OCI-LY7 (cell line): ENCODE measurements around the gene ZNF609. TPM values are rescaled to one million over a fixed set of nuclear protein-coding genes. Genes with fewer than 3 reads are reported as not detected.

ENCODE experiments used
- BruUV-seq: library from RNA; stranded (reverse); fragments of 400-500 nt; replicated peaks from 2 replicates; lab custom pipeline; 2021; lab: Mats Ljungman, UMichigan
- CTCF ChIA-PET: fragments of 300-600 bp; sonication (Branson Sonifier 250); formaldehyde crosslinking; loops from one replicate; lab custom pipeline; 2022; ENCODE audit warnings: antibody characterized with exemption; ENCODE audit not compliant: unreplicated experiment; lab: Charles Lee
- POLR2A ChIA-PET: fragments of 300-600 bp; sonication (Branson Sonifier 250); formaldehyde crosslinking; loops from one replicate; lab custom pipeline; 2022; ENCODE audit warnings: antibody characterized with exemption; lab: Charles Lee
- DNase-seq: peaks from one replicate; pipeline ENCODE4 v3.0.0-alpha.2; 2015; ENCODE audit warnings: low spot score
- H2AFZ ChIP-seq: fragments of 200-600 bp; sonication (generic), shearing (Covaris generic); 2 replicates; pipeline ENCODE4 v1.6.1; 2014; ENCODE audit warnings: mild to moderate bottlenecking, antibody characterized with exemption, low read length, moderate library complexity
- H3K27ac ChIP-seq: fragments of 200-600 bp; sonication (generic); 2 replicates; pipeline ENCODE4 v1.5.1; 2014; ENCODE audit warnings: mixed run types, low read depth, mild to moderate bottlenecking, moderate library complexity, low read length, inconsistent platforms; ENCODE audit not compliant: poor library complexity, severe bottlenecking
- H3K36me3 ChIP-seq: fragments of 200-600 bp; sonication (generic); 2 replicates; pipeline ENCODE4 v1.6.1; 2014; ENCODE audit warnings: mild to moderate bottlenecking, antibody characterized with exemption, low read length, moderate library complexity, mixed read lengths; ENCODE audit not compliant: insufficient read depth
- H3K4me1 ChIP-seq: fragments of 200-600 bp; sonication (generic); 2 replicates; pipeline ENCODE4 v1.5.1; 2014; ENCODE audit warnings: mild to moderate bottlenecking, low read length; ENCODE audit not compliant: insufficient read depth, poor library complexity, severe bottlenecking
- H3K4me2 ChIP-seq: fragments of 200-600 bp; sonication (generic); 2 replicates; pipeline ENCODE4 v1.6.1; 2014; ENCODE audit warnings: mild to moderate bottlenecking, low read length
- H3K4me3 ChIP-seq: fragments of 200-600 bp; sonication (generic); 2 replicates; pipeline ENCODE4 v1.5.1; 2014; ENCODE audit warnings: mild to moderate bottlenecking, low read depth, low read length; ENCODE audit not compliant: poor library complexity, severe bottlenecking
- H3K79me2 ChIP-seq: fragments of 200-600 bp; sonication (generic); 2 replicates; pipeline ENCODE4 v1.6.1; 2016; ENCODE audit warnings: low read depth, mild to moderate bottlenecking, low read length, moderate library complexity, mixed read lengths; ENCODE audit not compliant: insufficient read depth
- H3K9me2 ChIP-seq: fragments of 200-600 bp; sonication (generic); 2 replicates; pipeline ENCODE4 v1.6.1; 2016; ENCODE audit warnings: mild to moderate bottlenecking, low read length, mixed read lengths; ENCODE audit not compliant: insufficient read depth
- H3K9me3 ChIP-seq: fragments of 200-600 bp; sonication (generic); 2 replicates; pipeline ENCODE4 v1.6.1; 2014; ENCODE audit warnings: mild to moderate bottlenecking, mixed run types, low read length, mixed read lengths
- H4K20me1 ChIP-seq: fragments of 200-600 bp; sonication (generic); 2 replicates; pipeline ENCODE4 v1.6.1; 2014; ENCODE audit warnings: mild to moderate bottlenecking, antibody characterized with exemption, low read length, moderate library complexity, mixed read lengths; ENCODE audit not compliant: insufficient read depth
- EZH2phosphoT487 ChIP-seq: fragments of 200-600 bp; sonication (generic); IDR thresholded peaks from 2 replicates; pipeline ENCODE4 v1.6.1; 2018; ENCODE audit warnings: low read depth, borderline replicate concordance, mild to moderate bottlenecking, mixed run types, antibody characterized with exemption, low read length, moderate library complexity, mixed read lengths
- intact Hi-C: fragments of 100-400 bp; cut with micrococcal nuclease; formaldehyde crosslinking; loops from one replicate; pipeline ENCODE4 v1.10.0; 2022; ENCODE audit not compliant: unreplicated experiment
- total RNA-seq, 2 experiments: library from RNA; depleted of rRNA in 1 of 2; stranded (reverse); fragments of >200 nt in 1 of 2; shearing (Covaris generic) in 1 of 2; gene quantifications; 2 replicates each; pipeline ENCODE4 v1.2.3, GENCODE V29; 2014 to 2022
- TF ChIP-seq, protein P1 (sequence below): fragments of 200-600 bp; sonication (generic); conservative IDR thresholded peaks from 2 replicates; pipeline ENCODE4 v1.5.1; 2014; ENCODE audit warnings: mild to moderate bottlenecking, antibody characterized with exemption, low read length, moderate library complexity, mixed read lengths

The ZNF609 gene
- total RNA-seq, 2 experiments from 2014 or later, result 17.2 to 35.1 TPM

DNA sequence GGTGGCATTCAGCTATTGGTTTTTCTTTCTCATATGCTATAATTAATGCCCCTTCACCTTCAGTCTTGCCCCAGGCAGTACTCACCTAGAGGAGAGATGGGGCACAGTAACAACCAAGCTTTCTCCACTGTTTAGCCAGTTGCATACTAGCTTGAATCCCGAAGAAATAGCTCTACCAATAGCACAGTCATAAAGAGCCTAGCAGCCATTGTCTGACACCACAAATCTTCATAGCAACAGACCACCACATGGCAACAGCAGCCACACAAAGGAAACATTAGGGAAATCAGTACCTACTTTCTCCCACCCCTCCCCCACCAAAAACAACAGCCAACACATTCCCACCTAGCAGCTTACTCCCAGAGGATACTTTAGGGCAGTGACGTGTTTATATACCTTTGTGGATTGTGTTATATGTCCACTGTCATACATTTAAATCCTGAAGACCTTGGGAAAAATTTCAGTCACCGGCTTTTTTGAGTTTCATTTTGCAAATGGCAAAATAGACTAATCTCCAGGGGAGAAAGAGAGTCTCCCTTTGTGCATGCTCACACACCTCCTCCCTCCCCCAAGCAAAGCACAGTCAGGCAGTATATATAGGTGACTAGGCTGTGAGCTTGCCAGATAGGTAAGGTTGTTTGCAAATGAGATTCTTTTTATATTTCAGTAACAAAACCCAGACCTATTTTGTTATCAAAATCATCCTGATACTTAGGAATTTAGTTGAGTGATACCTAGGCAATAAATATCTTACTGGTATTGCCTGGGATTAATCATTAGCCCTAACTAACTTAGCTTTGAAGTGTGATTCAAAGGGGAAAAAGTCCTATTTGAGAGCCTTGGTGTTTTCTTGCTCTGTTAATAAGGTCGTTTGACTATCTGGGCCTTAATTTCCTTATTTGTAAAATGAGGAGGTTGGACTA, 174.5 kb downstream of the ZNF609 start:
- no TSS peak for BruUV-seq
- H4K20me1 ChIP-seq, result no peaks in the 10 kb centered on the region
- ChIA-PET POLR2A (interaction anchor here (0.6 to 1.1 kb wide), 8 partner anchors 10 to 407 kb away, joined by 3 read pairs; no protein-coding TSS in a partner anchor), CTCF (no interaction called here)
- no peak for DNase-seq
- peaks cover 16% of the 10 kb centered on the region for H3K36me3 ChIP-seq
- H2AFZ ChIP-seq, result no peak overlapping the region
- H3K9me3 ChIP-seq, result peaks cover 15% of the 10 kb centered on the region; the same call in 1 of the 2 replicates
- no peaks in the 10 kb centered on the region for H3K9me2 ChIP-seq
- no peak overlapping the region for H3K27ac ChIP-seq
- H3K4me1 ChIP-seq, result peaks cover 18% of the 10 kb centered on the region
- TF ChIP-seq, protein P1, sequence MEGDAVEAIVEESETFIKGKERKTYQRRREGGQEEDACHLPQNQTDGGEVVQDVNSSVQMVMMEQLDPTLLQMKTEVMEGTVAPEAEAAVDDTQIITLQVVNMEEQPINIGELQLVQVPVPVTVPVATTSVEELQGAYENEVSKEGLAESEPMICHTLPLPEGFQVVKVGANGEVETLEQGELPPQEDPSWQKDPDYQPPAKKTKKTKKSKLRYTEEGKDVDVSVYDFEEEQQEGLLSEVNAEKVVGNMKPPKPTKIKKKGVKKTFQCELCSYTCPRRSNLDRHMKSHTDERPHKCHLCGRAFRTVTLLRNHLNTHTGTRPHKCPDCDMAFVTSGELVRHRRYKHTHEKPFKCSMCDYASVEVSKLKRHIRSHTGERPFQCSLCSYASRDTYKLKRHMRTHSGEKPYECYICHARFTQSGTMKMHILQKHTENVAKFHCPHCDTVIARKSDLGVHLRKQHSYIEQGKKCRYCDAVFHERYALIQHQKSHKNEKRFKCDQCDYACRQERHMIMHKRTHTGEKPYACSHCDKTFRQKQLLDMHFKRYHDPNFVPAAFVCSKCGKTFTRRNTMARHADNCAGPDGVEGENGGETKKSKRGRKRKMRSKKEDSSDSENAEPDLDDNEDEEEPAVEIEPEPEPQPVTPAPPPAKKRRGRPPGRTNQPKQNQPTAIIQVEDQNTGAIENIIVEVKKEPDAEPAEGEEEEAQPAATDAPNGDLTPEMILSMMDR, result no peak
- no peak for TF ChIP-seq EZH2phosphoT487
- no peaks in the 10 kb centered on the region for H3K79me2 ChIP-seq
- intact Hi-C loops, result no loop called here
- H3K4me2 ChIP-seq, result peak overlapping the region; percentile 34; the same call in 1 of the 2 replicates
- no peak overlapping the region for H3K4me3 ChIP-seq

- Histone ChIP-seq H3K4me1 (peaks cover 18% of the 10 kb centered on the region), H2AFZ (no peak overlapping the region), H3K9me3 (peaks cover 15% of the 10 kb centered on the region; the same call in 1 of the 2 replicates), H4K20me1 (no peaks in the 10 kb centered on the region), H3K79me2 (no peaks in the 10 kb centered on the region), H3K9me2 (no peaks in the 10 kb centered on the region), H3K27ac (no peak overlapping the region), H3K4me2 (no peak overlapping the region), H3K4me3 (no peak overlapping the region), H3K36me3 (peaks cover 16% of the 10 kb centered on the region)
- no TSS peak for BruUV-seq
- ChIA-PET POLR2A (interaction anchor here (0.6 to 1.1 kb wide), 6 partner anchors 9 to 133 kb away, joined by 3 read pairs; no protein-coding TSS in a partner anchor), CTCF (no interaction called here)
- no peak for DNase-seq
- intact Hi-C loops, result no loop called here
- TF ChIP-seq EZH2phosphoT487, result no peak
- TF ChIP-seq, protein P1, result no peak
Measured at GRCh38 chr15:64635499-64636495, 175.4 kb downstream of the ZNF609 start.
